Neural cell (in vitro differentiated cells): ENCODE data around the gene TNS3. TPM values are rescaled to one million over a fixed set of nuclear protein-coding genes. Genes with fewer than 3 reads are reported as not detected.
A peak's percentile ranks its signal among the peaks of the same experiment; 100 is the strongest.

Source experiments
- H2AFZ ChIP-seq: fragments of 200-600, 300-800 bp; sonication (generic), shearing (Covaris generic); 2 replicates; pipeline ENCODE4 v1.6.0; 2014; ENCODE audit warnings: low read depth, mild to moderate bottlenecking, antibody characterized with exemption, low read length, moderate library complexity
- H3F3A ChIP-seq: fragments of 200-600 bp; shearing (Covaris generic); 2 replicates; pipeline ENCODE4 v1.6.1; 2016; ENCODE audit warnings: mild to moderate bottlenecking, moderate library complexity, mixed read lengths, antibody characterized with exemption, low read length; ENCODE audit not compliant: insufficient read depth, poor library complexity, severe bottlenecking
- H3K27ac ChIP-seq: fragments of 200-600, 300-800 bp; sonication (generic), shearing (Covaris generic); 2 replicates; pipeline ENCODE4 v1.5.1; 2014; ENCODE audit warnings: mild to moderate bottlenecking, low read length, moderate library complexity
- H3K27me3 ChIP-seq: fragments of 300-800, 200-600 bp; sonication (generic), shearing (Covaris generic); 2 replicates; pipeline ENCODE4 v1.6.0; 2014; ENCODE audit warnings: mild to moderate bottlenecking, low read depth, low read length, moderate library complexity; ENCODE audit not compliant: insufficient read depth
- H3K36me3 ChIP-seq: fragments of 300-800, 200-600 bp; sonication (generic), shearing (Covaris generic); 2 replicates; pipeline ENCODE4 v1.5.1; 2014; ENCODE audit warnings: mild to moderate bottlenecking, antibody characterized with exemption, low read length, moderate library complexity; ENCODE audit not compliant: insufficient read depth
- H3K4me2 ChIP-seq: fragments of 300-800, 200-600 bp; sonication (generic), shearing (Covaris generic); 2 replicates; pipeline ENCODE4 v1.6.0; 2014; ENCODE audit warnings: mild to moderate bottlenecking, low read length
- H3K4me3 ChIP-seq: fragments of 300-800, 200-600 bp; sonication (generic), shearing (Covaris generic); 2 replicates; pipeline ENCODE4 v1.5.1; 2014; ENCODE audit warnings: mild to moderate bottlenecking, low read length, moderate library complexity
- H3K79me2 ChIP-seq: fragments of 200-600 bp; shearing (Covaris generic); replicated peaks from 2 replicates; pipeline ENCODE4 v1.6.0; 2014; ENCODE audit warnings: mild to moderate bottlenecking, low read length, moderate library complexity; ENCODE audit not compliant: insufficient read depth
- H3K9ac ChIP-seq: fragments of 300-800, 200-600 bp; sonication (generic), shearing (Covaris generic); 2 replicates; pipeline ENCODE4 v1.6.1; 2016; ENCODE audit warnings: mild to moderate bottlenecking, low read length, mixed read lengths
- H3K9me2 ChIP-seq: fragments of 200-600 bp; shearing (Covaris generic); 2 replicates; pipeline ENCODE4 v1.6.1; 2016; ENCODE audit warnings: mild to moderate bottlenecking, low read length, mixed read lengths; ENCODE audit not compliant: insufficient read depth
- H3K9me3 ChIP-seq: fragments of 200-600, 300-800 bp; sonication (generic), shearing (Covaris generic); 2 replicates; pipeline ENCODE4 v1.6.1; 2016; ENCODE audit warnings: mild to moderate bottlenecking, mixed run types, low read length, moderate library complexity, mixed read lengths
- H4K20me1 ChIP-seq: fragments of 200-600 bp; shearing (Covaris generic); 2 replicates; pipeline ENCODE4 v1.6.1; 2016; ENCODE audit warnings: mild to moderate bottlenecking, mixed run types; ENCODE audit not compliant: insufficient read depth
- CTCF ChIP-seq: fragments of 450-650 bp; IDR thresholded peaks from 2 replicates; pipeline ENCODE4 v1.5.1; 2014; ENCODE audit warnings: antibody characterized with exemption, mild to moderate bottlenecking, moderate library complexity; ENCODE audit not compliant: poor library complexity, severe bottlenecking
- EP300 ChIP-seq: fragments of 450-650 bp; conservative IDR thresholded peaks from 2 replicates; pipeline ENCODE4 v1.6.1; 2014; ENCODE audit warnings: antibody characterized with exemption, mild to moderate bottlenecking, moderate library complexity; ENCODE audit not compliant: poor library complexity, severe bottlenecking
- EZH2 ChIP-seq: fragments of 200-600, 300-800 bp; shearing (Covaris generic), sonication (generic); IDR thresholded peaks from 2 replicates; pipeline ENCODE4 v1.6.1; 2014; ENCODE audit warnings: antibody characterized with exemption, low read length, borderline replicate concordance, mild to moderate bottlenecking; ENCODE audit not compliant: insufficient read depth, poor library complexity, severe bottlenecking
- MXI1 ChIP-seq: fragments of 450-650 bp; conservative IDR thresholded peaks from 2 replicates; pipeline ENCODE4 v1.6.1; 2014; ENCODE audit warnings: antibody characterized with exemption, mild to moderate bottlenecking; ENCODE audit not compliant: poor library complexity, severe bottlenecking
- POLR2AphosphoS5 ChIP-seq: IDR thresholded peaks from 2 replicates; pipeline ENCODE4 v1.6.1; 2012
- RAD21 ChIP-seq: fragments of 450-650 bp; conservative IDR thresholded peaks from 2 replicates; pipeline ENCODE4 v1.6.1; 2014; ENCODE audit warnings: antibody characterized with exemption, mild to moderate bottlenecking, moderate library complexity
- REST ChIP-seq: IDR thresholded peaks from 2 replicates; pipeline ENCODE4 v1.6.1; 2012; ENCODE audit warnings: borderline replicate concordance
- SMC3 ChIP-seq: fragments of 450-650 bp; conservative IDR thresholded peaks from 2 replicates; pipeline ENCODE4 v1.6.1; 2014; ENCODE audit warnings: antibody characterized with exemption, mild to moderate bottlenecking, moderate library complexity; ENCODE audit not compliant: poor library complexity
- TAF1 ChIP-seq: IDR thresholded peaks from 2 replicates; pipeline ENCODE4 v1.6.1; 2012; ENCODE audit warnings: low read depth
- polyA plus RNA-seq: library from polyadenylated mRNA; depleted of rRNA; stranded (reverse); fragments of >200 nt; gene quantifications from 2 replicates; pipeline ENCODE4 v1.2.3, GENCODE V29; 2014

The TNS3 gene
- polyA plus RNA-seq, 1 donor from 2014 or later: 0.58 TPM

DNA sequence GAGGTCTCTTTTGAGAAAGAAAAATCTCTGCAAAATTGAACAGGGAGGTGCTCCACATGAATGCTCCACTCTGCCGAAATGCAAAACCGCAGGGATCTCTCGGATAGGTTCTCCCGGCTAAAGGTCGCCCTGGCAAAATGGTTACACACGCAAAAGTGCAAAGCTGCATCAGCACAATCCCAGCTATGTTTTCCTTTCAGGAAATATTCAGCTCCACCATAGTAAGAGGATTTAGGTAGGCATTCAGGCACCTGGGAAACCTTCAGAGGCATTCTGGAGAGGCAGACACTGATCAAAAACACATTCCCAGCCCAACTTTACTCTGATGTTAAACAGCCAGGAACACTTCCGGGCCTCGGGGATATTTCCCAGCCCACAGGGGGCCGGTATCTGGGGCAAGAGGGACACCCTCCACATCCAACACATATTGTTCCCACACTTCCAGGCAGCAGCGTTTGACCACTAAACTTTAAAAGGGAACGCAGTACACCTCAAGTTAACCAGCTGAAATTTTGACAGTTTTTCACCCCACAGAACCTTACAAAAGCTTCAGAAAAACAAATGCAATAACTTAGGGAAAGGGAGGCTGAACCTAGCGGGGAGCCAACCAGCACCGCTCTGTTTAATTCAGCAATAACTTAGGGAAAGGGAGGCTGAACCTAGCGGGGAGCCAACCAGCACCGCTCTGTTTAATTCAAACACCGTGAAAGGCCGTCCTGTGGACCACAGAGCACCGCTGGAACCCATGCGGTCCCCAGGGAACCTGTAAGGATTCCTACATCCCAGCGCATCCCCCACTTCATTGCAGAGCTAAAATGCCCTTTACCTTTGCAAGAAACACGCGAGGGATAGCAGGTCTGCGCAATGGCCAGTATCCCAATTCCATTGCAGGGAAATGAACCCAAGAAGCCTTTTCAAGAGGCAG is 45.9 kb downstream of the TNS3 start:
- TF ChIP-seq RAD21: no peak
- TF ChIP-seq EZH2: no peak
- no peak for TF ChIP-seq REST
- Histone ChIP-seq H3K9ac (no peak overlapping the region), H3K27ac (no peak overlapping the region), H4K20me1 (no peaks in the 10 kb centered on the region), H3K4me3 (peak overlapping the region; percentile 63), H3K9me3 (no peaks in the 10 kb centered on the region), H3K36me3 (no peaks in the 10 kb centered on the region), H3F3A (peaks cover 6% of the 10 kb centered on the region), H2AFZ (no peak overlapping the region), H3K9me2 (no peaks in the 10 kb centered on the region), H3K4me2 (peak overlapping the region; percentile 13), H3K27me3 (peaks cover 30% of the 10 kb centered on the region), H3K79me2 (peaks cover 9% of the 10 kb centered on the region)

DNA sequence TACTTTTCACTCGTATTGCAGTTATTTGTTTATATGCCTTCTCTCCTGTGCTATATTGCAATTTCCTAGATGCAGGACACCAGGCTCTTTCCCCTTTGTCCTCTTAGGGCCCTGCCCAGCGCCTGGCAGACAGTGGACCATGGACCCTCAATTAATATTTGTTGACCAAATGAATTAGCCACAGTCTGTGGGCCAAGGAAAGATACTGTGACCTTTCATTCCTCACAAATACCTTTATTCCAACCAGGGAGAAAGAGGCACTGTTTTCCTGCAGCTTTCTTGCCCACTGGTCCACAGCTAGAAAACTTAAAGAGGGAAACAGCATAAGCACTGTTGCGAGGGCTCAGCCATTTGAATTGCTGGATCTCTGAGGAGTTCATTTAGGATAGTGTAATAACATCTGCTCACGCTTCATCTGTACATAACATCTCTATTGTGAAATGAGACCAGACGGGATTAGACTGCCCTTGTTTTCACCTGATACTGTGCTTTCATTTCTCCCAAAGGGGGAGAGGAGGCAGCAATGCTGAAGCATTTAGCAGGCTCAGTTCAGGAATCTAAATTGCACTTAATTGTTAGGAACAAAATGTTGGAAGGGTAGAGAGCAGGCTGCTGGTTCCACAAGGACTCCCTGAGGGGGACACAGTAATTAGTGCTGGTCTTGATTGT is 46.7 kb downstream of the TNS3 start:
- Histone ChIP-seq H3F3A (peaks cover 6% of the 10 kb centered on the region), H3K36me3 (no peaks in the 10 kb centered on the region), H3K4me3 (peak overlapping the region; percentile 40), H2AFZ (no peak overlapping the region), H3K79me2 (peaks cover 11% of the 10 kb centered on the region), H3K27ac (no peak overlapping the region), H3K9me3 (no peaks in the 10 kb centered on the region), H3K27me3 (peaks cover 30% of the 10 kb centered on the region), H3K4me2 (peak overlapping the region; percentile 13), H3K9ac (no peak overlapping the region), H4K20me1 (no peaks in the 10 kb centered on the region), H3K9me2 (no peaks in the 10 kb centered on the region)
- TF ChIP-seq TAF1 (no peak), CTCF (no peak), EP300 (no peak), MXI1 (no peak), SMC3 (no peak), POLR2AphosphoS5 (no peak), EZH2 (no peak), REST (no peak), RAD21 (no peak)
